ENCODE results near the gene ROR1. TPM values are rescaled to one million over a fixed set of nuclear protein-coding genes. Genes with fewer than 3 reads are reported as not detected.

The ROR1 gene
- total and polyA plus RNA-seq, 2 donors (not counting 1 experiment from before 2014, with no cell fraction given), result 14.5 to 16.5 TPM

- TF ChIP-seq EZH2 (IDR thresholded peaks at IDR 0.05; ENCODE audit: low read length, missing control alignments) (no peak), CTCF (conservative IDR thresholded peaks at IDR 0.05 in 1 of 2, IDR thresholded peaks at IDR 0.05 in 1 of 2; ENCODE audit: low read depth in 1 of 2, low read length in 2 of 2) (no peak)
- H3K4me2 ChIP-seq (ENCODE audit: extremely low read depth, insufficient read depth, low read length), result no peak overlapping the region
Measured at GRCh38 chr1:64021066-64021465, 247.2 kb downstream of the ROR1 start.

GRCh38 chr1:64025051-64025450 lies 251.2 kb downstream of the ROR1 start:
- H3K79me2 ChIP-seq (ENCODE audit: control insufficient read depth, insufficient read depth, low read length), result no peaks in the 10 kb centered on the region
- no peak overlapping the region for H3K4me3 ChIP-seq (replicated peaks in 1 of 4; ENCODE audit: control extremely low read depth in 1 of 4, insufficient read depth in 1 of 4, low read depth in 3 of 4, low read length in 4 of 4)
- no peaks in the 10 kb centered on the region for H3K9me3 ChIP-seq (ENCODE audit: control insufficient read depth, insufficient read depth, low read depth, low read length)
- no peak for DNase-seq (ENCODE audit: low read depth in 2 of 2)
- H3K4me1 ChIP-seq (ENCODE audit: control insufficient read depth, extremely low read depth, insufficient read depth, low read length), result no peaks in the 10 kb centered on the region
- no peak overlapping the region for H2AFZ ChIP-seq (ENCODE audit: low read length)
- no peaks in the 10 kb centered on the region for H4K20me1 ChIP-seq (ENCODE audit: control insufficient read depth, extremely low read depth, insufficient read depth, low read length)
- H3K4me2 ChIP-seq (ENCODE audit: extremely low read depth, insufficient read depth, low read length), result no peak overlapping the region
- H3K9ac ChIP-seq (ENCODE audit: insufficient read depth, low read length), result no peak overlapping the region
- no peak overlapping the region for H3K27ac ChIP-seq (ENCODE audit: insufficient read depth, low read length)
- TF ChIP-seq CTCF (conservative IDR thresholded peaks at IDR 0.05 in 1 of 2, IDR thresholded peaks at IDR 0.05 in 1 of 2; ENCODE audit: low read depth in 1 of 2, low read length in 2 of 2), result no peak
- H3K36me3 ChIP-seq (ENCODE audit: control insufficient read depth, insufficient read depth, low read length), result no peaks in the 10 kb centered on the region
- H3K27me3 ChIP-seq (ENCODE audit: control insufficient read depth, insufficient read depth, low read length), result no peaks in the 10 kb centered on the region

More at GRCh38 chr1:64021066-64021465, 247.2 kb downstream of the ROR1 start:
- Histone ChIP-seq H4K20me1 (ENCODE audit: control insufficient read depth, extremely low read depth, insufficient read depth, low read length) (no peaks in the 10 kb centered on the region), H3K36me3 (ENCODE audit: control insufficient read depth, insufficient read depth, low read length) (no peaks in the 10 kb centered on the region), H3K27me3 (ENCODE audit: control insufficient read depth, insufficient read depth, low read length) (no peaks in the 10 kb centered on the region), H2AFZ (ENCODE audit: low read length) (no peak overlapping the region), H3K9me3 (ENCODE audit: control insufficient read depth, insufficient read depth, low read depth, low read length) (no peaks in the 10 kb centered on the region), H3K27ac (ENCODE audit: insufficient read depth, low read length) (no peak overlapping the region), H3K4me3 (replicated peaks in 1 of 4; ENCODE audit: control extremely low read depth in 1 of 4, insufficient read depth in 1 of 4, low read depth in 3 of 4, low read length in 4 of 4) (no peak overlapping the region), H3K4me1 (ENCODE audit: control insufficient read depth, extremely low read depth, insufficient read depth, low read length) (peaks cover 3% of the 10 kb centered on the region), H3K79me2 (ENCODE audit: control insufficient read depth, insufficient read depth, low read length) (no peaks in the 10 kb centered on the region), H3K9ac (ENCODE audit: insufficient read depth, low read length) (no peak overlapping the region)
- DNase-seq (ENCODE audit: low read depth in 2 of 2), result no peak

- Histone ChIP-seq H3K27me3 (ENCODE audit: control insufficient read depth, insufficient read depth, low read length) (no peaks in the 10 kb centered on the region), H3K9ac (ENCODE audit: insufficient read depth, low read length) (no peak overlapping the region), H3K4me3 (replicated peaks in 1 of 4; ENCODE audit: control extremely low read depth in 1 of 4, insufficient read depth in 1 of 4, low read depth in 3 of 4, low read length in 4 of 4) (no peak overlapping the region), H3K4me1 (ENCODE audit: control insufficient read depth, extremely low read depth, insufficient read depth, low read length) (no peaks in the 10 kb centered on the region), H3K9me3 (ENCODE audit: control insufficient read depth, insufficient read depth, low read depth, low read length) (no peaks in the 10 kb centered on the region), H2AFZ (ENCODE audit: low read length) (no peak overlapping the region), H4K20me1 (ENCODE audit: control insufficient read depth, extremely low read depth, insufficient read depth, low read length) (no peaks in the 10 kb centered on the region), H3K27ac (ENCODE audit: insufficient read depth, low read length) (no peak overlapping the region), H3K36me3 (ENCODE audit: control insufficient read depth, insufficient read depth, low read length) (no peaks in the 10 kb centered on the region), H3K79me2 (ENCODE audit: control insufficient read depth, insufficient read depth, low read length) (no peaks in the 10 kb centered on the region), H3K4me2 (ENCODE audit: extremely low read depth, insufficient read depth, low read length) (no peak overlapping the region)
- DNase-seq (ENCODE audit: low read depth in 2 of 2), result no peak
- TF ChIP-seq CTCF (conservative IDR thresholded peaks at IDR 0.05 in 1 of 2, IDR thresholded peaks at IDR 0.05 in 1 of 2; ENCODE audit: low read depth in 1 of 2, low read length in 2 of 2) (no peak), EZH2 (IDR thresholded peaks at IDR 0.05; ENCODE audit: low read length, missing control alignments) (no peak)
Measured at GRCh38 chr1:64029037-64029436, 255.2 kb downstream of the ROR1 start.
